ENCODE data around the gene SLC6A13.

DNA sequence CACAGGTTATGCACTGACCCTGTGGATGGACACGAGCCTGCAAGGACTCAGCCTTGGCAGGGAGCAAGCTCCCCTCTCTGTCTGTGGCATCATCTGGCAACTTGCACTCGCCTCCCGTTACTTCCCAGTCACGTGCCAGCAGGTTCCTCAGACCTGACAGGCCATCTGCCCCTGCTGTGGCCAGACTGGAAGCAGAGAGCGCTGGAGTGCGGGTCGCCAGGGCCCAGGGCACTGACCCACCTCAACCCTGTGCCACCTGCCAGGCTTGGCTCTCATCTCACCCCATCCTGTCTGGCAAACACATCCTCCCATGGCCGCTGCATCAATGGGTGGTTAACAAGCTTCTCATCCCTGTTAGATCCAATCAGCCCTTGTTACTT is 77.1 kb downstream of the SLC6A13 start:
- TF ChIP-seq, protein P1, sequence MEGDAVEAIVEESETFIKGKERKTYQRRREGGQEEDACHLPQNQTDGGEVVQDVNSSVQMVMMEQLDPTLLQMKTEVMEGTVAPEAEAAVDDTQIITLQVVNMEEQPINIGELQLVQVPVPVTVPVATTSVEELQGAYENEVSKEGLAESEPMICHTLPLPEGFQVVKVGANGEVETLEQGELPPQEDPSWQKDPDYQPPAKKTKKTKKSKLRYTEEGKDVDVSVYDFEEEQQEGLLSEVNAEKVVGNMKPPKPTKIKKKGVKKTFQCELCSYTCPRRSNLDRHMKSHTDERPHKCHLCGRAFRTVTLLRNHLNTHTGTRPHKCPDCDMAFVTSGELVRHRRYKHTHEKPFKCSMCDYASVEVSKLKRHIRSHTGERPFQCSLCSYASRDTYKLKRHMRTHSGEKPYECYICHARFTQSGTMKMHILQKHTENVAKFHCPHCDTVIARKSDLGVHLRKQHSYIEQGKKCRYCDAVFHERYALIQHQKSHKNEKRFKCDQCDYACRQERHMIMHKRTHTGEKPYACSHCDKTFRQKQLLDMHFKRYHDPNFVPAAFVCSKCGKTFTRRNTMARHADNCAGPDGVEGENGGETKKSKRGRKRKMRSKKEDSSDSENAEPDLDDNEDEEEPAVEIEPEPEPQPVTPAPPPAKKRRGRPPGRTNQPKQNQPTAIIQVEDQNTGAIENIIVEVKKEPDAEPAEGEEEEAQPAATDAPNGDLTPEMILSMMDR (IDR thresholded peaks at IDR 0.05), result no peak
- no peak for TF ChIP-seq EZH2 (IDR thresholded peaks at IDR 0.05; ENCODE audit: borderline replicate concordance, insufficient read depth, low read depth, low read length, poor library complexity, severe bottlenecking)

Measured in B cell (primary cell).